Activated CD8-positive, alpha-beta T cell treated with anti-CD3 and anti-CD28 coated beads, Interleukin-2, amount 10 ng/mL, durations not matched to agents 7 days and 5 days (primary cell): ENCODE measurements around the gene TBC1D16. TPM values are rescaled to one million over a fixed set of nuclear protein-coding genes. Genes with fewer than 3 reads are reported as not detected.

Experiments
- ATAC-seq: fragments of 150-1000 bp; cut with Tn5 transposase; one replicate; pipeline ENCODE4 v1.10.0; 2021; ENCODE audit warnings: moderate library complexity
- CTCF ChIA-PET: fragments of 350-600 bp; sonication (Branson Sonifier 250); formaldehyde crosslinking; loops from one replicate; lab custom pipeline; 2021; ENCODE audit warnings: antibody characterized with exemption; lab: Charles Lee
- POLR2A ChIA-PET: fragments of 350-600 bp; sonication (Branson Sonifier 250); formaldehyde crosslinking; loops from one replicate; lab custom pipeline; 2021; ENCODE audit warnings: antibody characterized with exemption; lab: Charles Lee
- DNase-seq: peaks from one replicate; pipeline ENCODE4 v3.0.0-alpha.2; 2020
- H3K27ac Mint-ChIP-seq: one replicate; pipeline ENCODE4 v1.8.0; 2021; ENCODE audit warnings: mild to moderate bottlenecking, mixed read lengths
- H3K27me3 Mint-ChIP-seq: one replicate; pipeline ENCODE4 v1.8.0; 2021; ENCODE audit warnings: low read depth, mixed read lengths
- H3K36me3 Mint-ChIP-seq: one replicate; pipeline ENCODE4 v1.8.0; 2021; ENCODE audit warnings: low read depth, mixed read lengths
- H3K4me1 Mint-ChIP-seq: one replicate; pipeline ENCODE4 v1.8.0; 2021; ENCODE audit warnings: low read depth, mixed read lengths
- H3K4me3 Mint-ChIP-seq: one replicate; pipeline ENCODE4 v1.8.0; 2021; ENCODE audit warnings: mild to moderate bottlenecking, mixed read lengths
- H3K9me3 Mint-ChIP-seq: one replicate; pipeline ENCODE4 v1.8.0; 2022; ENCODE audit warnings: mixed read lengths; ENCODE audit not compliant: insufficient read depth
- total RNA-seq, 2 experiments: library from RNA; stranded (reverse); gene quantifications; one replicate each; pipeline ENCODE4 v1.2.3, GENCODE V29; 2021

The TBC1D16 gene
- total RNA-seq, 2 experiments from 2014 or later = 1.3 to 2.1 TPM

DNA sequence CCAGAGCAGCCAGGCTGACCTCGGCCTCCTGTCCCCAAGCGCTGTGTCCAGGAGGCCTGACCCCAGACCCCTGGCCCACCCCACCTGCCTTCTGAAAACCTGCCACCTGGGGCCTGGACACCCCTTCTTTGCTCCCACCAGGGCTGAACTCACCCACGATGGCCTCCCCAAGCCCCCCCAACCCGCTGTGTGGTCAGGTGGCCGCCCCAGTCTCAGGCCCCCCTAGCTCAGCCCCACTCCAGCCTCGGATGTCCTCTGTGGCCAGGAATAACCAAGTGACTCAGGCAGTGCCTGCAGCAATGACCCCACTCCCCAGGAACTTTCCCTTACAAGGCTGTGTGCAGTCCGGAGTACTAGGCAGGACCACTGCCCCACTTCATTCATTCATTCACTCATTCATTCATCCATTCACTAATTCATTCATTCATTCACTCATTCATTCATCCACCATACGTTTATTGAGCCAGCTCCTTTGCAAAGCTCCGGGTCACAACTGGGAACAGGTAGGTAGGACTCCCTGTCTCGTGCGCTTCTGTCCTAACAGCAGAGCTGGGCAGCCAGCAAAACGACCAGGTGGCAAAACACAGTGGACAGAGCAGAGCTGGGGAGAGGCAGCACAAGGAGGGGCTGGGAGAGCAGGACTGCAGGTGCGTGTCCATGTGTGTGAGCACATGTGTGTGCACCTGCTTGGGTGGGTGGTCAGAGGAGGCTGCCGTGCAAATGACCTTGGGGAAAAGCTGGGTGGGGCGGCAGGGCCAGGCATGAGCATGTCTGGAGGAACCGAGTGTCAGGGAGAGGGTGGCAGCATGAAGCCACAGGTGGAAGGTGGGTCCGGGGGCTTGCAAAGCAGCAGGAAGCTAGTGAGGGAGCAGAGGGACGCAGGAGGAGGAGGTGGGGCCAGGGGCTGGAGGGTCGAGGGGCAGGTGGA is 120.6 kb downstream of the TBC1D16 start:
- ATAC-seq (no peak), DNase-seq (no peak)
- Mint-ChIP-seq H3K27me3 (peaks cover 2% of the 10 kb centered on the region), H3K4me1 (peaks cover 4% of the 10 kb centered on the region), H3K36me3 (no peaks in the 10 kb centered on the region), H3K27ac (peak overlapping the region; percentile 14), H3K4me3 (no peak overlapping the region), H3K9me3 (no peaks in the 10 kb centered on the region)
- CTCF ChIA-PET = interaction anchor here (0.7 to 1.5 kb wide), 4 partner anchors 13 to 169 kb away, joined by 3 to 6 read pairs (median 4); no protein-coding TSS in a partner anchor
- POLR2A ChIA-PET = interaction anchor here (1.4 kb wide), 1 partner anchor 27 kb away, joined by 3 read pairs; no protein-coding TSS in a partner anchor

DNA sequence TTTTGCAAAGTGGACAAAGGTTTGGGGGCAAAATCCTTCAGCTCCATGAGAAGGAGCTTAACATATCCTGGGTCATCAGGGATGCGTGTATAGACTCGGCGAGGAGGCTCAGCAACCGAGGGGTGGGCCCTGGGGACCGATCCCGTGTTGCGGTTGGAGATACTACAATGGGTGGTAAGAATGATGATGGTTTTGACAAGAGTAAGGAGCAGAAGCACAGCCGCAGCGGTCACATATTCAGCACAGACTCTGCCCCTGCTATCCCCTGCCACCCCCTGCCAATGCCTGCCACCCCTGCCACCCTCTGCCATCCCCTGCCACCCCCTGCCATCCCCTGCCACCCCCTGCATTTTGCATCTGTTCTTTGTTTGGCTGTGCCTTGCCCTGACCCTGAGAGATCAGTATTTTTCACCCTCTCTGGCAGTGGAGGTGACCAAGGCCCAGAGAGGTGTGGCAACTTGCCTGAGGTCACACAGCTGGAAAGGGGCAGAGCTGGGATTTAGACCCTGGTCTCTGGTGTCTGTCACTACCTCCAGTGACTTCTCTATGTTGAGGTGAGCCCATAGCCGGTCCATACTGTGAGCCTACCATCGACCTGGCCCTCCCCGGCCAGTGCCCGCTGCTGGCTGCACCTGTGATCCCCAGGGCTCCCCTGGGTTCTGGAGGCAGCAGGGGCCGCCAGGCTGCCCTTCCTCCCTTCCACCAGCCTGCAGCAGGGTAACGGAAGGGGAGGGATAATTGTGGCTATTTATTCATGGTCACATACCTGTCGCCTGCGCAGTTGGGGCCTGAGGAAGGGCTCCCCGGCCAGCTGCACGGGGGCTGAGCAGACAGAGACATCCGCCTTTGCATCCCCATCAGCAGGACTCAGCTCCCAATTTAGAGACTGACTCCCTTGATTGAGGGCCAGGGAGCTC is 121.5 kb downstream of the TBC1D16 start:
- Mint-ChIP-seq H3K4me1 (peaks cover 3% of the 10 kb centered on the region), H3K36me3 (no peaks in the 10 kb centered on the region), H3K4me3 (no peak overlapping the region), H3K9me3 (no peaks in the 10 kb centered on the region), H3K27ac (no peak overlapping the region), H3K27me3 (peaks cover 5% of the 10 kb centered on the region)
- ATAC-seq = no peak
- CTCF ChIA-PET = no interaction called here
- POLR2A ChIA-PET = no interaction called here
- no peak for DNase-seq

DNA sequence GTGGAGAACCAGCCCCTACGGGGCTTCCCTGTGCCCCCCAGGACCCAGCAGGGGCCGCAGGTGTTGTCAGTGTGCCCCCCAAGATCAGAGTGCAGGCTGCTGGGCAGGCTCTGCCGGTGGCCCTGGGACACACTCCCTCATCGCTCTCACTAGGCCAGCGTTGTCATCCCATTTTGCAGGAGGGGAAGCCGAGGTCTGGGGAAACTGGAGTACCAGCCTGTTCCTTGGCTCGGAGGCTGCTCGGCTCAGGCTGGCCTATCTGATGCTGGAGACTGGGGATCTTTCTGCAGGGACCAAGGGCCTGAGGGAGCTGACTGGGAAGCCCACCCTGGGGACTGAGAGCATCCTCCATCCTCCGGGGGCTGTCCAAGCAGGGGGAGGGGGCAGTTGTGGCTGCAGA is 122.2 kb downstream of the TBC1D16 start:
- CTCF ChIA-PET = no interaction called here
- ATAC-seq = no peak
- no peak overlapping the region for H3K27ac Mint-ChIP-seq

DNA sequence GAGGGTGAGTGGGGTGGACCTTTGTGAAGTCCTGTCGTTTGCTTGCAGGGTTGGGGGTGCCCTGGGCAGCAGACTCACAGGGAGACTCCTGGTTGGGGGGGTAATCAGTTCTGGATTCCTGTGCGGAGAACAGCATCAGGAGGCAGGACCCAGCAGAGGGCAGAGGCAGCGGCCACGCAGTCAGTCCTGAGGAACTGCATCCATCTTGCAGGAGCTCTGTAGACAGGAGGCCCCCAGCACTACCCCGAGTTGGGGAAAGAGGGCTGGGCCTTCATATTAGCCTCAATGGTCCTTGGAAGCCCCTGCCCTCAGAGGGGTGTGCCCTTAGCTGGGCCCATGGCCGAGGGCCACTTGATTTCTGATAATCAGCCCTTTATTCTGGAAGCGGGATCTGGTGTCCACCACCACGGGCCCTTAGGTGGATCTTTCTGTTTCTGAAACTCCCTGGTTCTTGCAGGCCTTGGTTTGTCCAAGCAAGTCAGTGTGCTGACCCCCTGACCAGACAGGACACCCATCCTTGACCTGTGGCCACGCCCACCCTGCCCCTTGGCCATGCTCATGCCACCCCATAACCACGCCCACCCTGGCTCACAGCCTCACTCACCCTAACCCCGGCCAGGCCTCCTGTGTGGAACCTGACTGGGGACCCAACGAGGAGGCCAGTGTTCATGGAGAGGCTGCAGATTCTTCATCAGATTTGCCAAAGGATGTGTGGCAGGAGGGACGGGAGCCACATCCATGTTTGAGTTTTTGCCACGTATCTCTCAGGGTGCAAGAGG is 122.9 kb downstream of the TBC1D16 start:
- DNase-seq (no peak), ATAC-seq (no peak)
- H3K4me1 Mint-ChIP-seq = no peaks in the 10 kb centered on the region
- CTCF ChIA-PET = no interaction called here
- no peaks in the 10 kb centered on the region for H3K36me3 Mint-ChIP-seq
- POLR2A ChIA-PET = no interaction called here
- no peak overlapping the region for H3K27ac Mint-ChIP-seq
- H3K4me3 Mint-ChIP-seq = no peak overlapping the region
- H3K9me3 Mint-ChIP-seq = no peaks in the 10 kb centered on the region
- peaks cover 5% of the 10 kb centered on the region for H3K27me3 Mint-ChIP-seq

More for the DNA sequence above, 122.2 kb downstream of the TBC1D16 start:
- POLR2A ChIA-PET = no interaction called here
- DNase-seq = no peak
- no peaks in the 10 kb centered on the region for H3K36me3 Mint-ChIP-seq
- H3K27me3 Mint-ChIP-seq = peaks cover 5% of the 10 kb centered on the region
- no peaks in the 10 kb centered on the region for H3K9me3 Mint-ChIP-seq
- H3K4me1 Mint-ChIP-seq = no peaks in the 10 kb centered on the region
- no peak overlapping the region for H3K4me3 Mint-ChIP-seq

DNA sequence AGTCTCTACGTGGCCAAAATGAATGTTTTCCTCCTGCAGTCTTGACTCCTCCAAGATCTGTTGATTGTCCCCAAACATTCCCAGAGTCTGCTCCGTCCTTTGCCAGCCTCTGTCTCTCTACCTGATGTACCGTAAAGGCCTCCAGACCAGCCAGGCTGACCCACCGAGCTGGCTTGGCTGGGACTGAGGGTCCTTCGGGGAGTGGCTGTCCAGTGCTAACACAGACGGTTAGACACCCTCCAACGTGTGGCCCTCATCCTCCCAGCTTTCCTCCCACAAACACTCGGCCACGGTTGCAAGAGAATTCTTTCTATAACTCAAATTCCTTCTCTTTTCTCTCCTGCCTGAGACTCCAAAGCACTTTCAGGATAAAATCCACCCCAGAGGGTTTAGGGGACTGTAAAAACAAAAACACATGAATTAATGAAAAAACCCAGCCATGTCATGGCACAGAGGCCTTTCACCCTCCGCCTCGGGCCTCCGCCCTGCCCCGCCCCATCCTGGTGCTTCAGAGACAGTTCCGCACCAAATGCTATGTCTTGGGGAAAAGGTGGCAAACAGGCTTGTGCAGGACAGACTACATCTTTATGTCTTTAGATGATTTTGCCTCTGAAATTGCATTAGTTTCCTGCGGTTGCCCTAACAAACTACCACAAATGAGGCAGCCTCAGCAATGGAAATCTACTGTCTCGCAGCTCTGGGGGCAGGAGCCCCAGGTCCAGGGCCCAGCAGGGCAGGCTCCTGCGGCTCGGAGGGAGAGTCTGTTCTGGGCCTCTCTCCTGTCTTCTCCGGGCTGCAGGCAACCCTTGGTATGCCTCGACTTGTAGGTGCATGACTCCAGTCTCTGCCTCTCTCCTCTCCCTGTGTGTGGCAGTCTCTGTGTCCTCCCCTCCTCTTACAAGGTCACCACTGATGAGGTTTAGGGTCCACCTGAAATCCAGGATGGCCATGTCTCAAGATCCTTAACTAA is 124.0 kb downstream of the TBC1D16 start:
- DNase-seq = no peak
- ChIA-PET CTCF (interaction anchor here (0.5 kb wide), 1 partner anchor 45 kb away, joined by 3 read pairs; no protein-coding TSS in a partner anchor), POLR2A (no interaction called here)
- no peaks in the 10 kb centered on the region for H3K36me3 Mint-ChIP-seq
- H3K4me1 Mint-ChIP-seq = no peaks in the 10 kb centered on the region
- no peaks in the 10 kb centered on the region for H3K9me3 Mint-ChIP-seq
- H3K27ac Mint-ChIP-seq = no peak overlapping the region
- H3K4me3 Mint-ChIP-seq = no peak overlapping the region
- H3K27me3 Mint-ChIP-seq = peaks cover 3% of the 10 kb centered on the region
- ATAC-seq = no peak

DNA sequence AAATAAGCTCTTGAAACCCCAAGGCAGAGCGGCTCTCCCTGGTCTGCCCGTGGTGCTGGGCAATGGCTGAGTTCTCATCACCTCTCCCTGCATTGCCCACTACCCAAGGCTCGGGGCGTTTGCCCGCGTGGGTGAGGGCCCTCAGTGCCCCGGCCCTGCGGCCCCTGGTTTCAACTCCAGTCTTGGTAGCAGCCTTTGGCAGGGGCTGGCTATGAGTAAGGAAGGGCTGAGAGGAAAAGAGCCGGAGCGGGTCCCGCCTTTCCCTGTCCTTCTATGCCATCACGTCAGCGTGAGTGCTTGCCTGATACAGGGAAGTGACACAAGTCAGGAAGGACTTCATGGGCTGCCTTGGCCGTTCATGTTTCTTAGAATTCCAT is 124.7 kb downstream of the TBC1D16 start:
- DNase-seq = no peak
- no peak for ATAC-seq
- Mint-ChIP-seq H3K4me3 (no peak overlapping the region), H3K36me3 (no peaks in the 10 kb centered on the region), H3K27me3 (peaks cover 3% of the 10 kb centered on the region), H3K9me3 (no peaks in the 10 kb centered on the region), H3K4me1 (no peaks in the 10 kb centered on the region), H3K27ac (no peak overlapping the region)
- CTCF ChIA-PET = interaction anchor here (0.5 kb wide), 1 partner anchor 44 kb away, joined by 3 read pairs; no protein-coding TSS in a partner anchor
- POLR2A ChIA-PET = no interaction called here

DNA sequence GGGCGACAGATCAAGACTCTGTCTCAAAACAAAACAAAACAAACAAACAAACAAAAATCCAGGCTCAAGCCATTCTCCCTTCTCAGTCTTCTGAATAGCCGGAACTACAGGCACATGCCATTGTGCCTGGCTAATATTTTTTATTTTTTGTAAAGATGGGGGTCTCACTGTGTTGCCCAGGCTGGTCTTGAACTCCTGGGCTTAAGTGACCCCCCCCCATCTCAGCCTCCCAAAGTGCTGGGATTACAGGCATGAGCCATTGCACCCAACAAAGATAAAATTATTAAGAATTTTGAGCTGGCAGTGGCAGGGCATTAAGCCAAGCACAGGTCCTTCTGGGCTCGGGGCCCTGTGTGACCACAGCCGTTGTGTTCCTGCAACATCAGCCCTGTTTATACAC is 126.6 kb downstream of the TBC1D16 start:
- Mint-ChIP-seq H3K27me3 (peaks cover 3% of the 10 kb centered on the region), H3K9me3 (no peaks in the 10 kb centered on the region), H3K4me1 (no peaks in the 10 kb centered on the region), H3K27ac (no peak overlapping the region), H3K4me3 (no peak overlapping the region), H3K36me3 (no peaks in the 10 kb centered on the region)
- no peak for DNase-seq
- no peak for ATAC-seq
- ChIA-PET CTCF (no interaction called here), POLR2A (interaction anchor here (1.2 kb wide), 1 partner anchor 42 kb away, joined by 3 read pairs; no protein-coding TSS in a partner anchor)

DNA sequence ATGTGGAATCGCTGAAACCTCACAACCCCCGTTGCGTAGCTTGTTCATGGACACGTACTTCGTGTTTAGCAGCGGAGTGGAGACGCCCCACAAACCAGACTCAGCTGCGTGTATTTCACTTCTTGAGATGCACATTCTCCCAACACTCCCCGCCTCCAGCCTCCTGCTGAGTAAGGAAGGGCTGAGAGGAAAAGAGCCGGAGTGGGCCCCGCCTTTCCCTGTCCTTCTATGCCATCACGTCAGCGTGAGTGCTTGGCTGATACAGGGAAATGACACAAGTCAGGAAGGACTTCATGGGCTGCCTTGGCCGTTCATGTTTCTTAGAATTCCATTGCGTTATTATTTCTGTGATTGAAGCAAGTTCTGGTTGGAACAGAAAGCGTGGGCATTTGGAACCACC is 127.8 kb downstream of the TBC1D16 start:
- Mint-ChIP-seq H3K4me3 (no peak overlapping the region), H3K9me3 (no peaks in the 10 kb centered on the region), H3K36me3 (no peaks in the 10 kb centered on the region), H3K4me1 (no peaks in the 10 kb centered on the region), H3K27ac (no peak overlapping the region), H3K27me3 (peaks cover 3% of the 10 kb centered on the region)
- ChIA-PET POLR2A (no interaction called here), CTCF (no interaction called here)
- DNase-seq (no peak), ATAC-seq (no peak)

DNA sequence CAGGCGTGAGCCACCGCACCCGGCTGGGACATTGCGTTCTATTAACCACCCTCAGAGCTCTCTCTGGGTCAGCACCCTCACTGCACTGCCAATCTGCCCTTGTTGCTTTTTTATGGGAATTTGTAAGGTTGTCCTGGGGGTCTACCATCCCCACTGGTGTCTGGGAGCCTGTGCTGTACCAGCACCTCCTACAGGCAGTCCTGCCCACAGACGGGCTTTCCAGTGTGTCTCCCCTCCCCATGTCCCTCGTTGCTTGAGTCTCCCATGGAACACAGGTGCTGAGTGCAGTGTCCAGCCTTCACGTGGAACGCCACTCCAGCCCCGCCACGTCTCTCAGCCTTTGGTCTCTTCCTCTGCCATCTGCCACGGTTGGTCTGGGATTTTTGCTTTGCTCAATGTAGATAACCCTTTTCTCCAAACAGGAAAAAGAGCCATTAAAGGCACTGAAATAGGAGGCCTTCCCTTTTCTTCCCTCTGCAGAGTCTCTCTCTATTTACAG is 128.4 kb downstream of the TBC1D16 start:
- H3K4me3 Mint-ChIP-seq = no peak overlapping the region
- DNase-seq (no peak), ATAC-seq (no peak)
- H3K4me1 Mint-ChIP-seq = no peaks in the 10 kb centered on the region
- ChIA-PET POLR2A (no interaction called here), CTCF (no interaction called here)
- H3K27ac Mint-ChIP-seq = no peak overlapping the region
- H3K27me3 Mint-ChIP-seq = peaks cover 3% of the 10 kb centered on the region
- no peaks in the 10 kb centered on the region for H3K9me3 Mint-ChIP-seq
- H3K36me3 Mint-ChIP-seq = no peaks in the 10 kb centered on the region

DNA sequence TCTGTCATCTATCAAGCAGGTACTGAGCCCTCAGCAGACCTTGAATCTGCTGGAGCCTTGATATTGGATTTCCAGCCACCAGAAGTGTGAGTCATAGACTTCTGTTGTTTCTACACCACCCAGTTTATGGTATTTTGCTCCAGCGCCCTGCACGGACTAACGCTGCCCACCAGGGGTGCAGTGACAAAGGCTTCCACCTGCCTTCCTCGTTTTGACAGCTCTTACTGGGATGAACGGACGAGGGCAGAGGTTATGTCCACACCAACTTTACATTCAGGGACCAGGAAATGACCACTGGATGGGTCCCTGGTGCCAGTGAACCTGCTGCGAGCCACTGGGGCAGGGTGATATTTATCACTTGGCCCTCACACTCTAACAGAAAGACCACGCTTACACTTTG is 129.8 kb downstream of the TBC1D16 start:
- ChIA-PET CTCF (no interaction called here), POLR2A (no interaction called here)
- H3K27ac Mint-ChIP-seq = no peak overlapping the region
- peaks cover 6% of the 10 kb centered on the region for H3K27me3 Mint-ChIP-seq
- H3K4me1 Mint-ChIP-seq = no peaks in the 10 kb centered on the region
- H3K36me3 Mint-ChIP-seq = no peaks in the 10 kb centered on the region
- no peak for DNase-seq
- no peak overlapping the region for H3K4me3 Mint-ChIP-seq
- no peaks in the 10 kb centered on the region for H3K9me3 Mint-ChIP-seq
- ATAC-seq = no peak
